Rectal smooth muscle tissue (tissue), 1 donor: Measurements from ENCODE around the gene BICD1.

Experiments
- H3K27ac ChIP-seq: one replicate; pipeline ENCODE4 v1.7.0; 2013; ENCODE audit warnings: low read depth, low read length, inconsistent platforms
- H3K27me3 ChIP-seq: one replicate; pipeline ENCODE4 v1.7.0; 2013; ENCODE audit warnings: low read length; ENCODE audit not compliant: control insufficient read depth, insufficient read depth
- H3K36me3 ChIP-seq: one replicate; pipeline ENCODE4 v1.7.0; 2013; ENCODE audit warnings: low read length; ENCODE audit not compliant: control insufficient read depth, insufficient read depth
- H3K4me1 ChIP-seq: one replicate; pipeline ENCODE4 v1.7.0; 2013; ENCODE audit warnings: low read length; ENCODE audit not compliant: control insufficient read depth, insufficient read depth
- H3K4me3 ChIP-seq: one replicate; pipeline ENCODE4 v1.7.0; 2013; ENCODE audit warnings: low read length
- H3K9ac ChIP-seq: one replicate; pipeline ENCODE4 v1.7.0; 2013; ENCODE audit warnings: low read length

BICD1 gene

GRCh38 chr12:32400114-32400672 lies 293.5 kb downstream of the BICD1 start:
- Histone ChIP-seq H3K27me3 (no peaks in the 10 kb centered on the region), H3K4me3 (peak overlapping the region; percentile 81), H3K36me3 (no peaks in the 10 kb centered on the region), H3K4me1 (no peaks in the 10 kb centered on the region), H3K9ac (peak overlapping the region; percentile 81), H3K27ac (no peak overlapping the region)

- Histone ChIP-seq H3K9ac (no peak overlapping the region), H3K4me1 (no peaks in the 10 kb centered on the region), H3K4me3 (no peak overlapping the region), H3K27ac (no peak overlapping the region), H3K36me3 (no peaks in the 10 kb centered on the region), H3K27me3 (no peaks in the 10 kb centered on the region)
Measured at GRCh38 chr12:32400866-32401265, 294.2 kb downstream of the BICD1 start.

GRCh38 chr12:32402170-32402569 lies 295.5 kb downstream of the BICD1 start:
- Histone ChIP-seq H3K9ac (no peak overlapping the region), H3K36me3 (no peaks in the 10 kb centered on the region), H3K4me3 (no peak overlapping the region), H3K27me3 (no peaks in the 10 kb centered on the region), H3K4me1 (no peaks in the 10 kb centered on the region), H3K27ac (no peak overlapping the region)

GRCh38 chr12:32402946-32403345 lies 296.3 kb downstream of the BICD1 start:
- H3K4me3 ChIP-seq = no peak overlapping the region
- H3K4me1 ChIP-seq = no peaks in the 10 kb centered on the region
- no peaks in the 10 kb centered on the region for H3K27me3 ChIP-seq
- H3K36me3 ChIP-seq = no peaks in the 10 kb centered on the region
- H3K27ac ChIP-seq = no peak overlapping the region
- no peak overlapping the region for H3K9ac ChIP-seq

GRCh38 chr12:32407795-32408194 lies 301.1 kb downstream of the BICD1 start:
- Histone ChIP-seq H3K27ac (no peak overlapping the region), H3K36me3 (no peaks in the 10 kb centered on the region), H3K4me3 (no peak overlapping the region), H3K27me3 (no peaks in the 10 kb centered on the region), H3K9ac (no peak overlapping the region), H3K4me1 (no peaks in the 10 kb centered on the region)

GRCh38 chr12:32413412-32413811 lies 306.8 kb downstream of the BICD1 start:
- H3K9ac ChIP-seq = no peak overlapping the region
- no peaks in the 10 kb centered on the region for H3K36me3 ChIP-seq
- H3K27me3 ChIP-seq = no peaks in the 10 kb centered on the region
- no peak overlapping the region for H3K27ac ChIP-seq
- H3K4me1 ChIP-seq = no peaks in the 10 kb centered on the region
- no peak overlapping the region for H3K4me3 ChIP-seq

- Histone ChIP-seq H3K27ac (no peak overlapping the region), H3K27me3 (no peaks in the 10 kb centered on the region), H3K4me1 (no peaks in the 10 kb centered on the region), H3K36me3 (no peaks in the 10 kb centered on the region), H3K9ac (no peak overlapping the region), H3K4me3 (no peak overlapping the region)
Measured at GRCh38 chr12:32418221-32418620, 311.6 kb downstream of the BICD1 start.

GRCh38 chr12:32418903-32419519 lies 312.4 kb downstream of the BICD1 start:
- no peak overlapping the region for H3K27ac ChIP-seq

GRCh38 chr12:32419520-32419960 lies 312.9 kb downstream of the BICD1 start:
- H3K27ac ChIP-seq = no peak overlapping the region
- H3K27me3 ChIP-seq = no peaks in the 10 kb centered on the region
- no peaks in the 10 kb centered on the region for H3K4me1 ChIP-seq
- H3K36me3 ChIP-seq = no peaks in the 10 kb centered on the region
- H3K4me3 ChIP-seq = no peak overlapping the region
- H3K9ac ChIP-seq = no peak overlapping the region

More at GRCh38 chr12:32418903-32419519, 312.4 kb downstream of the BICD1 start:
- no peaks in the 10 kb centered on the region for H3K36me3 ChIP-seq
- no peak overlapping the region for H3K4me3 ChIP-seq
- H3K9ac ChIP-seq = no peak overlapping the region
- H3K4me1 ChIP-seq = no peaks in the 10 kb centered on the region
- H3K27me3 ChIP-seq = no peaks in the 10 kb centered on the region

- Histone ChIP-seq H3K27me3 (no peaks in the 10 kb centered on the region), H3K36me3 (no peaks in the 10 kb centered on the region), H3K9ac (no peak overlapping the region), H3K27ac (no peak overlapping the region), H3K4me3 (no peak overlapping the region), H3K4me1 (no peaks in the 10 kb centered on the region)
Measured at GRCh38 chr12:32420356-32420755, 313.7 kb downstream of the BICD1 start.

GRCh38 chr12:32423559-32423958 lies 316.9 kb downstream of the BICD1 start:
- Histone ChIP-seq H3K4me1 (no peaks in the 10 kb centered on the region), H3K4me3 (no peak overlapping the region), H3K27me3 (no peaks in the 10 kb centered on the region), H3K9ac (no peak overlapping the region), H3K36me3 (no peaks in the 10 kb centered on the region), H3K27ac (no peak overlapping the region)

- Histone ChIP-seq H3K27me3 (no peaks in the 10 kb centered on the region), H3K36me3 (no peaks in the 10 kb centered on the region), H3K9ac (no peak overlapping the region), H3K27ac (no peak overlapping the region), H3K4me3 (no peak overlapping the region), H3K4me1 (no peaks in the 10 kb centered on the region)
Measured at GRCh38 chr12:32431025-32431424, 324.4 kb downstream of the BICD1 start.
